ENCODE measurements around the gene C1QTNF1.

DNA sequence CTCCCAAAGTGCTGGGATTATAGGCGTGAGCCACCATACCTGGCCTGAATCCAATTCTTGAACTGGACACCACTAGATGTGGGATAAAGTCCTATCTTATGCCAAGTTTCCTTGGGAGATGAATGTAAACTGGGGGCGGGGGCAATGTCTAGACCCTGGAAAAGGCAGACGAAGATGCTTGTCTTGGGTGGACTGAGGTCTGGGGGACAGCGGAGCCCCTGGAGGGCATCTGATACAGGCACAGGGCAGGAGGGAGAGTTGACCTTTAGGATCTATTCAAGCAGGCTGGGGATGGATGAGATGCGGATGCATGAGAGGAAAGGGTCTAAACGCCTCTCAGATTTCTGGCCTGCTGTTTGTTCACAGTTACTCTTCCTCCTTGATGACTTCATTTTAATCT, 11.7 kb downstream of the C1QTNF1 start:
- TF ChIP-seq, protein P1, sequence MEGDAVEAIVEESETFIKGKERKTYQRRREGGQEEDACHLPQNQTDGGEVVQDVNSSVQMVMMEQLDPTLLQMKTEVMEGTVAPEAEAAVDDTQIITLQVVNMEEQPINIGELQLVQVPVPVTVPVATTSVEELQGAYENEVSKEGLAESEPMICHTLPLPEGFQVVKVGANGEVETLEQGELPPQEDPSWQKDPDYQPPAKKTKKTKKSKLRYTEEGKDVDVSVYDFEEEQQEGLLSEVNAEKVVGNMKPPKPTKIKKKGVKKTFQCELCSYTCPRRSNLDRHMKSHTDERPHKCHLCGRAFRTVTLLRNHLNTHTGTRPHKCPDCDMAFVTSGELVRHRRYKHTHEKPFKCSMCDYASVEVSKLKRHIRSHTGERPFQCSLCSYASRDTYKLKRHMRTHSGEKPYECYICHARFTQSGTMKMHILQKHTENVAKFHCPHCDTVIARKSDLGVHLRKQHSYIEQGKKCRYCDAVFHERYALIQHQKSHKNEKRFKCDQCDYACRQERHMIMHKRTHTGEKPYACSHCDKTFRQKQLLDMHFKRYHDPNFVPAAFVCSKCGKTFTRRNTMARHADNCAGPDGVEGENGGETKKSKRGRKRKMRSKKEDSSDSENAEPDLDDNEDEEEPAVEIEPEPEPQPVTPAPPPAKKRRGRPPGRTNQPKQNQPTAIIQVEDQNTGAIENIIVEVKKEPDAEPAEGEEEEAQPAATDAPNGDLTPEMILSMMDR (conservative IDR thresholded peaks at IDR 0.05; ENCODE audit: low read length) = no peak
- TF ChIP-seq EZH2phosphoT487 (IDR thresholded peaks at IDR 0.05; ENCODE audit: borderline replicate concordance, low read depth, low read length) = no peak
